PC-3 (cell line): ENCODE measurements around the gene PLEKHO2. TPM values are rescaled to one million over a fixed set of nuclear protein-coding genes. Genes with fewer than 3 reads are reported as not detected.

ENCODE experiments used
- ATAC-seq: fragments of 200-7000 bp; cut with Tn5 transposase; 2 replicates; pipeline ENCODE4 v1.9.1; 2020; ENCODE audit warnings: mild to moderate bottlenecking, moderate library complexity
- BruUV-seq: library from RNA; stranded (reverse); fragments of 400-500 nt; replicated peaks from 2 replicates; lab custom pipeline; 2021; lab: Mats Ljungman, UMichigan
- CTCF ChIA-PET: fragments of 300-600 bp; sonication (Branson Sonifier 250); formaldehyde crosslinking; loops from one replicate; lab custom pipeline; 2022; ENCODE audit warnings: antibody characterized with exemption; lab: Charles Lee
- POLR2A ChIA-PET: fragments of 300-600 bp; sonication (Branson Sonifier 250); formaldehyde crosslinking; loops from one replicate; lab custom pipeline; 2022; ENCODE audit warnings: antibody characterized with exemption; ENCODE audit not compliant: unreplicated experiment; lab: Charles Lee
- DNase-seq: peaks from one replicate; pipeline ENCODE4 v3.0.0-alpha.2; 2015
- H2AFZ ChIP-seq: fragments of 300-600 bp; sonication (generic); 2 replicates; pipeline ENCODE4 v1.6.0; 2016; ENCODE audit warnings: antibody characterized with exemption, low read length
- H3F3A ChIP-seq: fragments of 300-600 bp; sonication (generic); one replicate; pipeline ENCODE4 v1.6.0; 2017; ENCODE audit warnings: antibody characterized with exemption, low read length, control low read depth, mild to moderate bottlenecking; ENCODE audit not compliant: unreplicated experiment
- H3K27ac ChIP-seq: fragments of 300-600 bp; sonication (generic); 2 replicates; pipeline ENCODE4 v1.5.1; 2016; ENCODE audit warnings: mild to moderate bottlenecking, low read length
- H3K27me3 ChIP-seq: fragments of 300-600 bp; sonication (generic); 2 replicates; pipeline ENCODE4 v1.6.1; 2016; ENCODE audit warnings: low read length, mixed read lengths
- H3K36me3 ChIP-seq: fragments of 300-600 bp; sonication (generic); 2 replicates; pipeline ENCODE4 v1.6.1; 2016; ENCODE audit warnings: low read depth, mixed run types, low read length, mixed read lengths
- H3K4me1 ChIP-seq: fragments of 300-600 bp; sonication (generic); 2 replicates; pipeline ENCODE4 v1.5.1; 2016; ENCODE audit warnings: low read length; ENCODE audit not compliant: insufficient read depth
- H3K4me2 ChIP-seq: fragments of 300-600 bp; sonication (generic); 2 replicates; pipeline ENCODE4 v1.6.0; 2016; ENCODE audit warnings: low read length
- H3K4me3 ChIP-seq: fragments of 300-600 bp; sonication (generic); 2 replicates; pipeline ENCODE4 v1.5.1; 2016; ENCODE audit warnings: mild to moderate bottlenecking, low read length, mixed read lengths
- H3K79me2 ChIP-seq: fragments of 300-600 bp; sonication (generic); 2 replicates; pipeline ENCODE4 v1.6.1; 2017; ENCODE audit warnings: low read length, mixed read lengths
- H3K9ac ChIP-seq: fragments of 300-600 bp; sonication (generic); 2 replicates; pipeline ENCODE4 v1.6.0; 2016; ENCODE audit warnings: mild to moderate bottlenecking, low read length
- H3K9me2 ChIP-seq: fragments of 300-600 bp; sonication (generic); replicated peaks from 2 replicates; pipeline ENCODE4 v1.6.1; 2016; ENCODE audit warnings: mixed run types, low read length, mixed read lengths
- H3K9me3 ChIP-seq: fragments of 300-600 bp; sonication (generic); 2 replicates; pipeline ENCODE4 v1.6.1; 2016; ENCODE audit warnings: low read length, mixed read lengths
- H4K20me1 ChIP-seq: fragments of 300-600 bp; sonication (generic); 2 replicates; pipeline ENCODE4 v1.6.1; 2016; ENCODE audit warnings: low read length, mixed read lengths
- CTCF ChIP-seq: fragments of 300-600 bp; sonication (generic); conservative IDR thresholded peaks from 2 replicates; pipeline ENCODE4 v1.5.1; 2017; ENCODE audit warnings: antibody characterized with exemption, low read depth, mild to moderate bottlenecking, low read length
- EZH2 ChIP-seq: fragments of 300-600 bp; sonication (generic); IDR thresholded peaks from one replicate; pipeline ENCODE4 v1.6.1; 2017; ENCODE audit warnings: antibody characterized with exemption, mild to moderate bottlenecking, low read length; ENCODE audit not compliant: unreplicated experiment
- EZH2phosphoT487 ChIP-seq: fragments of 300-600 bp; sonication (generic); IDR thresholded peaks from 2 replicates; pipeline ENCODE4 v1.6.1; 2018; ENCODE audit warnings: mild to moderate bottlenecking, antibody characterized with exemption, low read length, borderline replicate concordance
- intact Hi-C: fragments of 100-400 bp; cut with micrococcal nuclease; formaldehyde crosslinking; loops from 2 replicates; pipeline ENCODE4 v1.9.0; 2023
- total RNA-seq: library from RNA; depleted of rRNA; stranded (reverse); fragments of >200 nt; gene quantifications from 2 replicates; pipeline ENCODE4 v1.2.3, GENCODE V29; 2014

The PLEKHO2 gene
- total RNA-seq, 1 experiment from 2014 or later, result 4.3 TPM

- ChIA-PET CTCF (no interaction called here), POLR2A (no interaction called here)
- intact Hi-C loops, result no loop called here
- DNase-seq (no peak), ATAC-seq (no peak)
- Histone ChIP-seq H3K4me3 (no peak overlapping the region), H3K36me3 (no peaks in the 10 kb centered on the region), H4K20me1 (no peaks in the 10 kb centered on the region), H3K4me1 (peaks cover 13% of the 10 kb centered on the region; the same call in 1 of the 2 replicates), H3K27me3 (no peaks in the 10 kb centered on the region), H3K4me2 (no peak overlapping the region), H3K9me3 (no peaks in the 10 kb centered on the region), H3K9me2 (no peaks in the 10 kb centered on the region), H3K9ac (no peak overlapping the region), H2AFZ (no peak overlapping the region), H3K27ac (no peak overlapping the region), H3F3A (no peaks in the 10 kb centered on the region), H3K79me2 (no peaks in the 10 kb centered on the region; the same call in 1 of the 2 replicates)
- BruUV-seq, result no TSS peak
- TF ChIP-seq EZH2 (no peak), CTCF (no peak), EZH2phosphoT487 (no peak)
Observed at GRCh38 chr15:64844576-64845145, 2.9 kb downstream of the PLEKHO2 start.

GRCh38 chr15:64845183-64845611 lies 3.5 kb downstream of the PLEKHO2 start:
- POLR2A ChIA-PET, result no interaction called here
- Histone ChIP-seq H4K20me1 (no peaks in the 10 kb centered on the region), H3K79me2 (no peaks in the 10 kb centered on the region; the same call in 1 of the 2 replicates), H3K9ac (no peak overlapping the region), H3K36me3 (no peaks in the 10 kb centered on the region), H3K27ac (no peak overlapping the region), H3K4me2 (no peak overlapping the region), H3F3A (no peaks in the 10 kb centered on the region), H3K9me2 (no peaks in the 10 kb centered on the region), H3K9me3 (no peaks in the 10 kb centered on the region), H3K27me3 (no peaks in the 10 kb centered on the region), H2AFZ (no peak overlapping the region), H3K4me1 (peaks cover 13% of the 10 kb centered on the region; the same call in 1 of the 2 replicates), H3K4me3 (no peak overlapping the region)
- CTCF ChIA-PET, result no interaction called here
- no peak for ATAC-seq
- intact Hi-C loops, result no loop called here
- TF ChIP-seq EZH2 (no peak), EZH2phosphoT487 (no peak), CTCF (no peak)
- no peak for DNase-seq
- no TSS peak for BruUV-seq

GRCh38 chr15:64845831-64846595 lies 4.3 kb downstream of the PLEKHO2 start:
- no peak overlapping the region for H3K4me3 ChIP-seq
- BruUV-seq, result no TSS peak
- H3K79me2 ChIP-seq, result no peaks in the 10 kb centered on the region; the same call in 1 of the 2 replicates
- no peaks in the 10 kb centered on the region for H3K9me3 ChIP-seq
- ChIA-PET CTCF (no interaction called here), POLR2A (no interaction called here)
- no peak overlapping the region for H3K9ac ChIP-seq
- H2AFZ ChIP-seq, result no peak overlapping the region
- H3F3A ChIP-seq, result no peaks in the 10 kb centered on the region
- no peak overlapping the region for H3K27ac ChIP-seq
- H3K4me1 ChIP-seq, result peaks cover 11% of the 10 kb centered on the region; the same call in 1 of the 2 replicates
- ATAC-seq, result no peak
- H3K27me3 ChIP-seq, result no peaks in the 10 kb centered on the region
- intact Hi-C loops, result no loop called here
- no peak for DNase-seq
- H3K36me3 ChIP-seq, result no peaks in the 10 kb centered on the region
- H3K9me2 ChIP-seq, result no peaks in the 10 kb centered on the region
- no peak overlapping the region for H3K4me2 ChIP-seq
- no peaks in the 10 kb centered on the region for H4K20me1 ChIP-seq
- TF ChIP-seq EZH2phosphoT487 (no peak), CTCF (no peak), EZH2 (no peak)
